OCI-M2 (cell line): Measurements from ENCODE around the gene LRPAP1.

ENCODE experiments used
- DNase-seq: peaks from one replicate; lab custom pipeline; 2025; ENCODE audit not compliant: unreplicated experiment; lab: John Stamatoyannopoulos, UW

LRPAP1 gene

DNA sequence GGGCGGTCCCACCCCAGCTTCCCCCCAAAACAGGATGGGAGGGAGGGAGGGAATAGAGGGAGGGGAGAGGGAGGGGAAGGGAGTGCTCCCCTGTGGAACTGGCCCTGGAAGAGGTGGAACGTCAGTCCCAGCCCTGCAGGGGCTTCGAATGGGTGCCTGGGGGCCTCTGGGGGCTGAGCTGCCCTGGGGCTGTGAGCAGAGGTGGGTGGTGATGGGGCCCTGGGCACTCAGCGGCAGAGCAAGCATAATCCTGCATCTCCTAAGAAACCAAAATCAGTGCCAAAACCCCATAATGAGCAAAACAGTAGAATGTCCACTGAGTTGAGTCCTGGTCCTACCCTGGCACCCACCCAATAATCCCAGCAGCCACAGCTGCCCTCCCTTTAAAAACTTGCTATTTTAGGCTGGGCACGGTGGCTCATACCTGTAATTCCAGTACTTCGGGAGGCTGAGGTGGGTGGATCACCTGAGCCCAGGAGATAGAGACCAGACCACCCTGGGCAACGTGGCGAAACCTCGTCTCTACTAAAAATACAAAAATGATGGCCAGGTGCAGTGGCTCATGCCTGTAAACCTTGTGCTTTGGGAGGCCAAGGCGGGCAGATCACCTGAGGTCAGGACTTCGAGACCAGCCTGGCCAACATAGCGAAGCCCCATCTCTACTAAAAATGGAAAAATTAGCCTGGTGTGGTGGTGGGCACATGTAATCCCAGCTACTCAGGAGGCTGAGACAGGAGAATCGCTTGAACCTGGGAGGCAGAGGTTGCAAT, 58.0 kb downstream of the LRPAP1 start:
- DNase-seq, result no peak

- DNase-seq, result no peak
Observed at GRCh38 chr4:3473181-3473950, 58.9 kb downstream of the LRPAP1 start.

DNA sequence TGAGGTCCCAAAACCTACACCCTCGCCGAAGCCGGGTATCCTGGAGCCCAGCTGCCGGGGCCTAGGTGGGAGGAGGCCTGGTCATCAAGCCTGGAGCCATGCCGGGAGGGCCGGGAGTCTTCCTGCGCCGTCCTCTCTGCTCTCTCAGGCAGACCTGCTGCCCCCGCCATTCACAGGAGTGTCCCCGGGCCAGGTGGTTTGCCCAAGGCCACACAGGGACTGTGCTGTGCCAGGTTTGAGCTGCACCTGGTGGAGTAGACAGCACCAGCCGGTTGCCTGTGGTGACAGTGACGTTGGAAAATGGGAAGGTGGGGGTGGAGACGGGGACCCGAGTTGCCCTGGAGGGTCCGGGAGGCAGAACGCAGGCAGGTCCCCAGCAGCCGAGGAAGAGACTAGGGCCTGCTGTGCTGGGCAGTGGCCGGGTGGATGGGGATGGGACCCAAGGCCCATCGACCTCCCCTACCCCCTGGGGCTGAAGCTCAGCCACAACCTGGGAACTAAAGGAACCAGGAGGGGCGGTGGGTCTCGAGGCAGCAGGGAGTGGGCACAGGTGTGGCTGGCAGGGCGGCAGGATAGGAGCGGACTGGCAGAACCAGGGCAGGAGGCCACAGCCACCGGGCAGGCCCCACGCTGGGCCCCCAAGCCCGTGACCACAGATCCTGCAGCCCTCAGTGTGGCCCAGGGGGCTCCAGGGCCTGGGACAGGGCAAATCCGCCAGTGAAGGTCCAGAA, 59.6 kb downstream of the LRPAP1 start:
- no peak for DNase-seq

DNA sequence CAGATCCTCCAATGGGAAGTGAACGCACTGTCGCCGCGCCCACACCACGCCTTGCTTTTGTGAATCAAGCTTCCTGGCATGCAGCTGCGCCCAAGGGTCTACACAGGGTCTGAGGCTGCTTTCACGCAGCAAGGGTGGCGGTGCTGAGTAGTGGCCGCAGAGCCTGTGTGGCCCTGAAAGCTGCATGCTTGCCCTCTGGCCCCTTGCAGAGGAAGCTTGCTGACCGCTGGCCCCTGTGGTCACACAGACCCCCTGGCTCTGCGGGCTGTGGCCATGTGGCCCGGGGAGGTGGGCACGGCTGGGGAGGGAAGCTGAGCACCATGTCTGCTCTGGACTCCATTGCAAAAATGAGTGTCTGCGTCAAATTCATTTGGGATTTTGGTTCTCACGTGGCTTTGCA, 60.3 kb downstream of the LRPAP1 start:
- DNase-seq, result no peak

GRCh38 chr4:3471098-3471760, 61.0 kb downstream of the LRPAP1 start:
- no peak for DNase-seq

DNA sequence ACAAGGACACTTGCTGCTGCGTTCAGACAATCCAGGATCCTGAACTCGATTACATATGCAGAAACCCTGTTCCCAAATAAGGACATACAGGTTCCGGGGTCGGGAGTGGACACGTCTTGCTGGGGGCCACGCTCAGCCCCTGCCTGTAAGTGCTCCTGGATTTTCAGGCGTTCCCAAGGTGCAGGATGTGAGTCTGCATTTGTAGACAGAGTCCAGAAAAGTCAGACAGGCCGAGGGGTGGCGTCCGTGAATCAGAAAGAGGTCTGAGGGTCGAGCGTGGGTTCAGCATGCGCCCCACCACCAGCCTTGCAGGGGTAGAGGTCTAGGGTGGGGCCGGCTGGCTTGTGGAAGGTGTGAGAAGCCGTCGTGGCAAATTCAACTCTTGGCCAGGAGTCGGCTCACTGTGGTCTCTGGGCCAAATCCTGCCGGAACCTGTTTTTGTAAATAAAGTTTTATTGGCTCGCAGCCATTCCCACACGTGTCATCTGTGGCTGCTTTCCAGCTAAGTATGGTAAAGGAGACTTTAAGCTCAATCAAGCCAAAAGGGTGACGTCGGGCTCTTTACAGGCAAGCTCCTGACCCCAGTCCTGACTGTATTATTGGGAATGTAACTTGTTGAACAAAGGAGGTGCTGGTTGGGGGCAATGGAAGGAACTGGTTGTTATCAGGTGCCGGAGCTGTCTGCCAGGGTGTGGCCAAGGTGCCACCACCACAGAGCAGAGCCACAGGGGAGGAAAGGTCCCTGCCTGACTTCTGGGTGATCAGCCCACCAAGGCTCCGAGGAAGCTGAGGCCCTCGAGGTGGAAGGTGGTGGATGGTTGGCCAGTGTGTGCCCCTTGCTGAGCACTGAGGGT, 61.8 kb downstream of the LRPAP1 start:
- no peak for DNase-seq

DNA sequence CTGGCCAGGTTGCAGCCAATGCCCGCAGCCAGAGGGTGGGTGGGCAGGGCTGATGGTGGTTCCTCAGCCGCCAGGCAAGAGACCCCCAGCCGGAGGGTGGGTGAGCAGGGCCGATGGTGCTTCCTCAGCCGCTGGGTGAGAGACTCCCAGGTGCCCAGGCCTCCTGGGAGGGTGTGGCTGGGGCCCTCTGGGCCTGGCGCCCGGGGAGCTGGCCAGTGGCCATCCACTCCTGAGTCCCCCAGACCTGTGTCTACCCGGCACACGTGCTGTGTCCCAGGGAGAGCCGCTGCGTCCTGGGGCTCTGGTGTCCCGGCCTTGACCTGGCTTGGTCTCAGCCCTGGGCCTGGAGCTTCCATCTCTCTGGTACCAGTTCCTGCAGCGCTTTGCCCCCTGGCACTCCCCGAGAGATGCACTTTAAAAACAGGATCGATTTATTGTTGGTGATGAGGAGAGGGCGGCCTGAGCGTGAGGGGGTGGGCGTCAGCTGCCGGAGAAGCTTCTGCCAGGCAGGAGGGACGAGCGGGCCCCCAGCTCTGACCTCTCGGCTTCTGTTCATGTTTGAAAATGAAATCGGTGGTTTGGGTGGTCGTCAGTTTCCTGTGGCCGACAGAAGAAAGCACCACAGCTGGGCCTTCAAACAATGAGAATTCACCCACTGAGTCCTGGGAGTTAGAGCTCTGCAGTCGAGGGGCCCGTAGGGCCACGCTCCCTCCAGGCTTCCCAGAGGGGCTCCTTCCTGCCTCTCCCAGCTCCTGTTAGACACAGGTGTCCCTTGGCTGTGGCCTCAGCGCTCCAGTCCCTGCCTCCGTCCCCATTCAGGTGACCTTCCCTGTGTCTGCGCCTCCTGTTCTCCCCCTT, 62.6 kb downstream of the LRPAP1 start:
- no peak for DNase-seq

GRCh38 chr4:3468804-3469203, 63.4 kb downstream of the LRPAP1 start:
- DNase-seq, result no peak

DNA sequence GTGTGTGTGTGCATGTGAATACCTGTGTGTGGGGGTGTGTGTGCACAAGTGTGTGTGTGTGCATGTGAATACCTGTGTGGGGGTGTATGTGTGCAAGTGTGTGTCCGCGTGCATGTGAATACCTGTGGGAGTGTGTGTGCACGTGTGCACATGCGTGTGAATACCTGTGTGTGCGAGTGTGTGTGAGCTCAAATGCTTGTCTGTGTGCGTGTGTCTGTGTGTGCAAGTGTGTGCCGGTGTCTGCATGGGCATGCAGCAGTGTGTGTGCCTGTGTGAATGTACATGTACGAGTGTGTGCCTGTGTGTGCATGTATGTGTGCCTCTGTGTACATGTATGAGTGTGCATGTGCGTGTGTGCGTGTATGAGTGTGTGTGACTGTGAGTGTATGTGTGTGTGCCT, 64.1 kb downstream of the LRPAP1 start:
- no peak for DNase-seq

DNA sequence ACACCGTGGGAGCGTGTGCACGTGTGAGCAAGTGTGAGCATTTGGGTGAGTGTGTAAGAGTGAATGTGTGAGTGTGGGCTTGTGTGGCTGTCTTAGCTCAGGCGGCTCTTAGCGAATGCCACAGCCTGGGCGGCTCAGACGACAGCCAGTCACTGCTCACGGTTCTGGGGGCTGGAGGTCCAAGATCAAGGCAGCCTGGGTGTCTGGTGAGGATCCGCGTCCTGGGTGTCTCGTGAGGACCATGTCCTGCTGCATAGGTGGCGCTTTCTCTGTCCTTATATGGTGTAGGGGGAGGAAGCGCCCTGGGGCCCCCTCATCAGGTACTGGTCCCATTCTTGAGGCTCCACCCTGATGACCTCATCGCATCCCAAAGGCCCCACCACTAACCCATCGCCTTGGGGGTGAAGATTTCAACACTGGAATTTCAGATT, 64.6 kb downstream of the LRPAP1 start:
- no peak for DNase-seq

DNA sequence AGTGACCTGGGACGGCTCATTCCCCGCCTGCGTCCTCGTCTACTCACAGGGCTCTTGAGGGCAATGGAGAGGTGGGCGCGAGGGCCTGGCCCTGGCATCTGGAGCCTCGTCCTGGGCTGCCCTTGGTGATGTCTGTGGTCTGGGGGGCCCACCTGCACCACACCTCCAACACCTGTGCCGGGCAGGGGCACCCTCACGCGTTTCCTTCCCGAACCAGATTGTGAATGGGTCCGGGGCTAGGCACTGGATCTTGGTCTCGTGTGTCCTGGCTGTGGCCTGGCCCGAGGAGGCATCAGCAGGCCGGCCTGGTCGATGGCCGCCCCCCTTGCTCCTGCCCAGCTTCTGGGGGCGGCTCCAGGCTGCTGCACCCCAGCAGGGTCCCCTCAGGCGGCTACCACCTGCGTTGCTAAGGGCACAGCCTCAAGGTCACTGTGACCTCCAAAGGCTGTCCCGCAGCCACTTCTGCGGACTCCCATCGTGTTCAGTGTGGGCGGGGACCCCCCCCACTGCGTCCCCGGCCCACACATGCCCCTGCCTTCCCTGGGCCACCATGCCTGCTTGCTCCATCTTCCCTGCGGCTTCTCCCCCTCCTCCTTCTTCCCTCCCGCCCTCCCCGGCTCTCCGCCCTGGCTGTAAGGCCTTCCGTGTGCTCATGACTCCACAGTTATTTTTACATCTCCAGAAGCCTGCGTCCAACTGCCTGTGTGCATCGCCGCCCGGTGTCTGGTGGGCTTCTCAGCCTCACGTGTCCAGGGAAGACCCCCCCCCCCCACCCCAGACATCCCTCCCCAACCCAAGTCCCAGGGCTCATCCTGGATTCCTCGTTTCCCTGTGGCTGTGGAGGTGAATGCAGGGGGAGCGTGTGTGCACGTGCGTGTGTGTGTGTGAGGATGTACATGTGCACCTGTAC, 65.3 kb downstream of the LRPAP1 start:
- no peak for DNase-seq

- no peak for DNase-seq
Observed at GRCh38 chr4:3465698-3466671, 66.2 kb downstream of the LRPAP1 start.

DNA sequence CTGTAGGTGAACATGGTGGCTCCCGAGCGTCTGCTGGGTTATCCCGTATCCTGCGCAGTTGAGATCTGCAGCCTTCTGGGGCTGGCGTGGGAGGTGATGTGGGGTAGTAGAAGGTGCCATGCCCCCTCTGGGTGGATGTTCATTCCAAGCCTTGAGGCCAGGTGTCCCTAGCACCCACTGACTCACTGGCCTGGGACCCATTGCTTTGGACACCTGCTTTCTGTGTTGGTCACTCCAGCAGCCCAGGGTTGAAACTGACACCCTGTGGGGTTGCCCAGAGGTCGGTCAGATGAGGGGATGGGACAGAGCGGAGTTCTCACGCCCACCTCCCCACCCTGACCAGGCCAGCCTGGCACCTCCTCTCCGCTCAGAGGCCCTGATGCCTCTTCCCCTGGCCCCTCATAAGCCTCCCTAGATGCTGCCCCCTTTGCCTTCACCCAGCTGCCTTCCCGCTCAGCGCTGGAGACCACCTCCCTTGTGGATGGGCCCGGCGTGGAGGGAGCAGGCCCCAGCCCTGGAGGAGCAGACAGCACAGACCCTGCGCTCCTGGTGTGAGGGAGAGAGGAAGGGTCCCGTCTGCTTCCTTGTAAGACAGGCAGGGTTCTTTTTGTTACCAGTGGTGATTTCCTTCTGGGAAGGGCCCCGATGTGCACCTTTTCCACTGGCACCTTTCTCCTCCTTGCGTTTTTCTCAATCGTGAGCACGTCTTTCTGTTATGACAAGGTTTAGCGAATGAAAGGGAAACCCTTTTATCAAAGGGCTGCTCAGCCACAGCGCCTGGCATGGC, 67.1 kb downstream of the LRPAP1 start:
- no peak for DNase-seq

GRCh38 chr4:3464349-3464905, 67.8 kb downstream of the LRPAP1 start:
- no peak for DNase-seq

DNA sequence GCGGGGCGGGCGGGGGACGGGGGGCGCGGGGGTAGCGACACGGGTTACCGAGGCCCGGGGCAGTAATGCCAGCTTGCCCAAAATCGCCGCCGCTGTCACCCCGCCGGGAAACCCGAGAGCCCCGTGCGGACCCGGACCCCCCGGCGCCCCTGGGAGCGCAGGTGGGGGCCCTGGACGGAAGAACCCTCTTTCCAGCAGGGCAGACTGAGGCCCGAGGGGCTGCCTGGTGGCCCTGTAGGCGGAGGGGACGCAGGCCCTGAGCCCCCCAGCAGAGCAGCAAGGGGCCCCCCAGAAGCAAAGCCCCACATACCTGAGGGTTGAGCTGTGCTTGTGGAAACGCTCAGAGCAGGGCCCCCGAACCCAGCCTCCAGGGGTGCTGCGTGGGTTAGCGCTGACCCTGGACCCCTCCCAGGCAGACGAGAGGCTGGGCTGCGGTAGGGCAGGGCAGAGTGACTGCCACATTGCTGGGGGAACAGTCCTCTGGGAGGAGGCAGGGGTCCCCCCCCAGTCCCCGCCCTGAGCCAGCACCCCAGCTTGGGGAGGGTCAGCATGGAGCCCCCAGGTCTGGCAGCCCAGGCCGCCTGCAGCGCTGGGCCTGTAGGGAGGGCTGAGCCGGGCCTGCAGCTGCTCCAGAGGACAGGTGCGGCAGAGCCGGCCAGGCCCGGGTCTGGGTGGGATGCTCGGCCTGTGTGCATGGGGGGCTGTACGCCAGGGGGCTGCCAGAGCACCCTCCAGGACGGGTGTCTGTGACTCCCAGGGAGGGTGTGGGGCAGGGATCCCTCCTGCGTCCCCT, 68.5 kb downstream of the LRPAP1 start:
- DNase-seq, result no peak
